ENCODE data around the gene CLEC5A.
"Not testable (repeated sequence)": the region's sequence is repeated elsewhere in the genome, so short reads cannot be mapped to it uniquely, and the experiment has no call there.

CLEC5A gene

GRCh38 chr7:141945356-141945755 is 1.4 kb downstream of the CLEC5A start:
- DNase-seq: no peak

DNA sequence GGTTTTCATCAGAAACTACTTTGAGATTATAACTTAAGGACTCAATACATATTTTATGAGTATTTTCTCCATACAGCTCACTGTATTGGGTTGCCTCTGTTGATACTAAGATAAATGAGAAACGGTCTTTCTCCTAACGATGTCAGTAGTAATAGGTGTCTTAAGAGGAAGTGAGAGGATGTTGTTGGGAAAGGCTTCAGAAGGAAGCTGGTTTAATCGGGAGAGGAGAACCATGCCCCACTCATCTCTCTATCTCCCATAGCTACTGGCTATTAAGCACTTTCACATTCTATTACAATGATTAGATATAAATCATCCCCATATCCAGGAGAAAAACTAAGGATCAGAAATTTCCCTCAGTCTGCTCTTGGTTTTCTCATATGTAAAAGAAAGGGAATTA is 2.0 kb downstream of the CLEC5A start:
- no peak for DNase-seq

GRCh38 chr7:141943846-141944245 is 2.9 kb downstream of the CLEC5A start:
- DNase-seq: no peak

GRCh38 chr7:141941075-141941474 is 5.7 kb downstream of the CLEC5A start:
- no peak for DNase-seq

- no peak for DNase-seq
Measured at GRCh38 chr7:141930211-141930610, 16.6 kb downstream of the CLEC5A start.

GRCh38 chr7:141928845-141929195 is 18.0 kb downstream of the CLEC5A start:
- DNase-seq: no peak

DNA sequence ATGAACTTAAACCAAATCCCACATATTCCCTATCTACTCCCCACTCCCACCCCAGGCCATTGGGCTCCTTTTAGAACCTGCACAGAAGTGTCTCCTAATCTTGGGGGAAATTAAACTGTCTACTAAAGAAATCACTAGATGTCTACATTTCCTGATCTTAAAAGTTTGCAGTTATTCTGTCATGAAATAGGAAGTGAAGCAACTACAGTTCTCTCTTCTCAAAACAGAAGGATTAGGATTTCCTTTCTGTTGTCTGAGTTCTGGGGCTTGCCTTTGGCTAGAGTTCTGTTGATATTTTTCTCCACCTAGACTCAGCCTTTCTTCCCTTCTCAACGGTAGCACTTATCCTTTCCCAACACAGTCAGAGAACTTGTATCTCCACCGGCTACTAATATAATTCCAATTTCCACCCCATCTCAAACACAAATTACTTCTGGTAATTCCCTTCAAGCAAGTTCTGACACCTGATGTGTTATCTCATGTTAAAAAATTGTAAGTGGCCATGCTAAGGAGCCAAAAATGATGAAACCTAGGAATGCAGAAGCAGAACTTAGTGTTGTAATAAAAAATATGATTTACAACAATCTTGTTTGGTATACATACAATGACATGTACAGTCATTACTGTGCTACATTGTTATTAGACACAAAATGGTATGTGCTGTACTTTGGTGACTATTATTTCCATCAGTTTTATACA is 18.5 kb downstream of the CLEC5A start:
- DNase-seq: no peak

GRCh38 chr7:141920281-141920680 is 26.5 kb downstream of the CLEC5A start:
- no peak for DNase-seq

GRCh38 chr7:141916099-141916498 is 30.7 kb downstream of the CLEC5A start, which contains the start of gene OR9A4:
OR9A4 (plus strand) TSS chr7:141916399; CDS start chr7:141918876, 2,477 bp downstream.
- DNase-seq: no peak

GRCh38 chr7:141915565-141915964 is 31.2 kb downstream of the CLEC5A start:
- DNase-seq: peak; percentile 48 to 53

DNA sequence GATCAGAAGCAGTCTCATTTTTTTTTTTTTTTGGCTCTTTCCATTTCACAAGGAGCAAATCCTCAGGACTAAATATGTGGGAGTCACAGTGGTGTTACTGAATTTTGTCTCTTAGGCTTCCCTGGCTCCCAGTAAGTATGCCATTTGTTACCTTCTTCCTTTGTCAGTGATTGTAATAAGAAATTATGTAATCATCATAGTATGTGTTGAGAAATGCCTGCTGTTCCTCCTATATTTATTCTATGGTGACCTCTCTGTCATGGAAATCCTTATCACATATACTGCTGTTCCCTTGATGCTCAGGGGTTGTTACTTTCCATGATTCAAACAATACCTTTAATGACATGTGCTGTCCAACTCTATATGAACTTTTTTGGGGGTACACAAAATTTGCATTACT is 35.4 kb downstream of the CLEC5A start:
- no peak for DNase-seq

- no peak for DNase-seq
Measured at GRCh38 chr7:141906285-141906684, 40.5 kb downstream of the CLEC5A start.

- DNase-seq: not testable (repeated sequence)
Measured at GRCh38 chr7:141899366-141899765, 47.4 kb downstream of the CLEC5A start.

DNA sequence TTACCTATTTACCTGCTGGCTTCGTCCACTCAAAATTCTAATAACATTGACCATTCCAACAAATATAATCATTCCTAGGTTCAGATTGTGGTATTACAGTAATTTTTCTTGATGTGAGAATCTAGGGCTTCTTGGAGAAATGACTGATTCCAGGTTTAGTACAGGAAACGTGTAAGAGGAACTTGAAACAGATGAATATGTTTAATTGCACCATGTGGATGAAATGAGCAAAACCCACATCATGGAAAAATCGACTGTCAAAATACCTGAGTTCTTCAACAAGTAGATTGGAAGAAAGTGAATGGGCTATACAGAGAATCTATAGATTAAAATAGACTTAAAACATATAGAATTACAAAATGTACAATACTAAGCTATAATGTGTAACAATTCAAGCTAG is 55.4 kb downstream of the CLEC5A start:
- no peak for DNase-seq

- DNase-seq: no peak
Measured at GRCh38 chr7:141889321-141889720, 57.5 kb downstream of the CLEC5A start.

DNA sequence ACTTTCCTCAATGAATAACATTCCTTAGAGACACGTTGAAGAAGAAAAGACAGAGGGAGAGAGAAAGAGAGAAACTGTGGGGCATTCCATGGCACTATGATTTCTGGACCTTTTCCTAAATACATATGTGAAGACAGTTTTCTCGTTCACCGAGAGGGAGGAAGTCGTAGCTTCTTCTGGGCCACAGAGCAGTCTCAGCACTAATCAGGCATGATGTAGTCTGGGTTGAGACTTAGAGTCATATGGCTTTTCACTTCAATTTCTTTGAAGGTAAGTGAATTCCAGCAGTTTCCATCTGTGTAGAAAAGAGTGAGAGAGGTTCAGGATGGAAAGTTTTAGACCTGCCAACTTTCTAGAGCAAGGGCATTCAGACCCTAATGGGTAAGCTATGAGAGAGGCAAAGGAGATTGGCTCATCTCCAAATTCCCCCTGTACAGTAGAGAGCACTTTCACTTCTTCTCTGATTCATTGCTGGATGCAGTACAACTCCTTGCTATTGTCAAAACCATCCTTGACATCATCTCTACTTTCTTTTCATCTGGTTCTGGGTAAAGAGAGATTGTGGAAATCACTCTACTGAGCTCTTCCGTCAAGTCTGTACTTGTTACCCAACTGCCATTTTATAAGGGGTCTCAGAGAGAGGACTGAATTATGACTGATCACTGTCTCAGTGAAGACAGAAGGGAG is 62.1 kb downstream of the CLEC5A start:
- DNase-seq: no peak

GRCh38 chr7:141880960-141881359 is 65.8 kb downstream of the CLEC5A start:
- no peak for DNase-seq

- no peak for DNase-seq
Measured at GRCh38 chr7:141877365-141877764, 69.4 kb downstream of the CLEC5A start.

Data from SHP77 (cell line).